GM18520 (cell line): ENCODE results near the gene SLC1A2.
"Not testable (repeated sequence)": the region's sequence is repeated elsewhere in the genome, so short reads cannot be mapped to it uniquely, and the experiment has no call there.

ENCODE experiments used
- ATAC-seq: cut with Tn5 transposase; IDR thresholded peaks from one replicate; pipeline ENCODE4 v1.9.1; 2021; ENCODE audit not compliant: unreplicated experiment

Gene SLC1A2

GRCh38 chr11:35231076-35231860 is 188.1 kb downstream of the SLC1A2 start:
- no peak for ATAC-seq

GRCh38 chr11:35230388-35230787 is 189.0 kb downstream of the SLC1A2 start:
- no peak for ATAC-seq

GRCh38 chr11:35228328-35228725 is 191.0 kb downstream of the SLC1A2 start:
- no peak for ATAC-seq

GRCh38 chr11:35227576-35228327 is 191.6 kb downstream of the SLC1A2 start:
- no peak for ATAC-seq

- not testable (repeated sequence) for ATAC-seq
Measured at GRCh38 chr11:35226756-35227155, 192.6 kb downstream of the SLC1A2 start.

GRCh38 chr11:35225946-35226520 is 193.3 kb downstream of the SLC1A2 start:
- ATAC-seq = no peak

- no peak for ATAC-seq
Measured at GRCh38 chr11:35223991-35224390, 195.4 kb downstream of the SLC1A2 start.

- ATAC-seq = no peak
Measured at GRCh38 chr11:35223371-35223796, 196.0 kb downstream of the SLC1A2 start.

GRCh38 chr11:35218956-35219355 is 200.4 kb downstream of the SLC1A2 start:
- no peak for ATAC-seq

- ATAC-seq = no peak
Measured at GRCh38 chr11:35216962-35217678, 202.2 kb downstream of the SLC1A2 start.

GRCh38 chr11:35215945-35216344 is 203.4 kb downstream of the SLC1A2 start:
- no peak for ATAC-seq

- ATAC-seq = no peak
Measured at GRCh38 chr11:35214792-35215193, 204.6 kb downstream of the SLC1A2 start.

GRCh38 chr11:35214226-35214770 is 205.1 kb downstream of the SLC1A2 start:
- ATAC-seq = no peak

- no peak for ATAC-seq
Measured at GRCh38 chr11:35211952-35212351, 207.4 kb downstream of the SLC1A2 start.

- ATAC-seq = no peak
Measured at GRCh38 chr11:35210876-35211546, 208.3 kb downstream of the SLC1A2 start.

- no peak for ATAC-seq
Measured at GRCh38 chr11:35208795-35209194, 210.6 kb downstream of the SLC1A2 start.

GRCh38 chr11:35207471-35208403 is 211.6 kb downstream of the SLC1A2 start:
- ATAC-seq = no peak

GRCh38 chr11:35206616-35207015 is 212.7 kb downstream of the SLC1A2 start:
- ATAC-seq = no peak

- no peak for ATAC-seq
Measured at GRCh38 chr11:35204614-35205013, 214.7 kb downstream of the SLC1A2 start.
